GM21619 (cell line): Measurements from ENCODE around the gene ROR1.
"Not testable (repeated sequence)": the region's sequence is repeated elsewhere in the genome, so short reads cannot be mapped to it uniquely, and the experiment has no call there.

Experiments
- ATAC-seq: cut with Tn5 transposase; IDR thresholded peaks from one replicate; pipeline ENCODE4 v1.9.1; 2021; ENCODE audit not compliant: unreplicated experiment

Gene ROR1

GRCh38 chr1:63758791-63759190 is 15.0 kb upstream of the ROR1 start:
- no peak for ATAC-seq

GRCh38 chr1:63759778-63760177 is 14.0 kb upstream of the ROR1 start:
- ATAC-seq = no peak

- no peak for ATAC-seq
These were observed 3.4 kb upstream of the ROR1 start for GRCh38 chr1:63770381-63770780.

- ATAC-seq = no peak
These were observed 1.6 kb upstream of the ROR1 start for GRCh38 chr1:63772201-63772600.

GRCh38 chr1:63772876-63773275 is 941 bp upstream of the ROR1 start:
- ATAC-seq = no peak

- ATAC-seq = peak; percentile 13
These were observed 362 bp upstream of the ROR1 start for GRCh38 chr1:63773496-63773814.

- ATAC-seq = peak; percentile 19
These were observed 1.0 kb downstream of the ROR1 start for GRCh38 chr1:63774617-63775417.

- ATAC-seq = no peak
These were observed 1.8 kb downstream of the ROR1 start for GRCh38 chr1:63775418-63776127.

GRCh38 chr1:63777286-63777685 is 3.5 kb downstream of the ROR1 start:
- ATAC-seq = no peak

GRCh38 chr1:63777965-63778880 is 4.4 kb downstream of the ROR1 start:
- ATAC-seq = no peak

- ATAC-seq = no peak
These were observed 5.8 kb downstream of the ROR1 start for GRCh38 chr1:63779338-63780211.

GRCh38 chr1:63780565-63780964 is 6.7 kb downstream of the ROR1 start:
- ATAC-seq = no peak

GRCh38 chr1:63782982-63783381 is 9.2 kb downstream of the ROR1 start:
- no peak for ATAC-seq

- ATAC-seq = no peak
These were observed 10.3 kb downstream of the ROR1 start for GRCh38 chr1:63784083-63784482.

GRCh38 chr1:63784489-63785390 is 10.9 kb downstream of the ROR1 start:
- no peak for ATAC-seq

- not testable (repeated sequence) for ATAC-seq
These were observed 13.5 kb downstream of the ROR1 start for GRCh38 chr1:63787270-63787669.

- no peak for ATAC-seq
These were observed 14.1 kb downstream of the ROR1 start for GRCh38 chr1:63787875-63788274.

- no peak for ATAC-seq
These were observed 16.2 kb downstream of the ROR1 start for GRCh38 chr1:63789856-63790605.

GRCh38 chr1:63790989-63791388 is 17.2 kb downstream of the ROR1 start:
- ATAC-seq = no peak
